Tibial nerve (tissue), 4 donors: ENCODE results near the gene MTG2. TPM values are rescaled to one million over a fixed set of nuclear protein-coding genes. Genes with fewer than 3 reads are reported as not detected.

ENCODE experiments used
- DNase-seq, 2 donors: peaks; one replicate each; pipeline ENCODE4 v3.0.0-alpha.2; 2019; ENCODE audit warnings: low spot score in 2 of 2
- H3K27ac ChIP-seq, 4 donors: fragments of 200-600 bp; sonication (generic) in 3 of 4; one replicate each; pipeline ENCODE4 v1.5.1; 2017 to 2019; ENCODE audit warnings: mild to moderate bottlenecking in 1 of 4
- H3K27me3 ChIP-seq, 2 donors: fragments of 200-600 bp; sonication (generic) in 1 of 2; one replicate each; pipeline versions ENCODE4 v1.5.1 to v1.6.0; 2017 to 2019
- H3K36me3 ChIP-seq, 3 donors: fragments of 200-600 bp; sonication (generic); one replicate each; pipeline ENCODE4 v1.5.1; 2018 to 2019
- H3K4me1 ChIP-seq, 4 donors: fragments of 200-600 bp; sonication (generic) in 3 of 4; one replicate each; pipeline ENCODE4 v1.5.1; 2017 to 2019
- H3K4me3 ChIP-seq, 4 donors: fragments of 200-600 bp; sonication (generic) in 3 of 4; one replicate each; pipeline ENCODE4 v1.5.1; 2017 to 2019; ENCODE audit warnings: mild to moderate bottlenecking in 1 of 4, moderate library complexity in 1 of 4
- H3K9me3 ChIP-seq, 4 donors: fragments of 200-600 bp; sonication (generic) in 3 of 4; one replicate each; pipeline ENCODE4 v1.5.1; 2017 to 2019
- EP300 ChIP-seq, 2 donors: sonication (generic); formaldehyde crosslinking; IDR thresholded peaks; one replicate each; pipeline ENCODE4 v1.6.1; 2017; ENCODE audit warnings: antibody characterized with exemption in 2 of 2, mild to moderate bottlenecking in 1 of 2
- POLR2A ChIP-seq, 2 donors: fragments of 450-650 bp; IDR thresholded peaks; one replicate each; pipeline ENCODE4 v1.6.1; 2017; ENCODE audit warnings: antibody characterized with exemption in 2 of 2, mild to moderate bottlenecking in 2 of 2, moderate library complexity in 2 of 2
- WGBS, 2 donors: methylation state at CpG; one replicate each; pipeline ENCODE4 v1.1.5; 2018; 5-methylcytosine and 5-hydroxymethylcytosine counted together
- total RNA-seq, 4 donors: library from RNA; depleted of rRNA; stranded (reverse); fragments of >200 nt; gene quantifications; one replicate each; pipeline ENCODE4 v1.1.0, GENCODE V29; 2016
- TF ChIP-seq, protein P1 (sequence below), 5 experiments: fragments of 200-600 bp in 3 of 5; fragments of 450-650 bp in 2 of 5; sonication (generic) in 3 of 5; IDR thresholded peaks; one replicate each; pipeline ENCODE4 v1.5.1; 2016 to 2019; ENCODE audit warnings: antibody characterized with exemption in 5 of 5, mild to moderate bottlenecking in 3 of 5, moderate library complexity in 2 of 5

Gene MTG2
- total RNA-seq, 4 donors from 2014 or later, result 24.7 to 46.9 (median 41.6) TPM

GRCh38 chr20:62226707-62227590 is 44.1 kb downstream of the MTG2 start:
- H3K4me3 ChIP-seq, result no peak overlapping the region
- no peak for DNase-seq
- H3K4me1 ChIP-seq, result no peaks in the 10 kb centered on the region
- no peaks in the 10 kb centered on the region for H3K9me3 ChIP-seq
- WGBS, 2 donors, result 59 to 64% methylated on average over 22 to 23 of the region's 24 CpGs
- H3K27ac ChIP-seq, result no peak overlapping the region
- H3K27me3 ChIP-seq, result peaks cover 0 to 82% of the 10 kb centered on the region in 2 donors
- no peak for TF ChIP-seq EP300 (IDR thresholded peaks at IDR 0.05)
- TF ChIP-seq, protein P1, sequence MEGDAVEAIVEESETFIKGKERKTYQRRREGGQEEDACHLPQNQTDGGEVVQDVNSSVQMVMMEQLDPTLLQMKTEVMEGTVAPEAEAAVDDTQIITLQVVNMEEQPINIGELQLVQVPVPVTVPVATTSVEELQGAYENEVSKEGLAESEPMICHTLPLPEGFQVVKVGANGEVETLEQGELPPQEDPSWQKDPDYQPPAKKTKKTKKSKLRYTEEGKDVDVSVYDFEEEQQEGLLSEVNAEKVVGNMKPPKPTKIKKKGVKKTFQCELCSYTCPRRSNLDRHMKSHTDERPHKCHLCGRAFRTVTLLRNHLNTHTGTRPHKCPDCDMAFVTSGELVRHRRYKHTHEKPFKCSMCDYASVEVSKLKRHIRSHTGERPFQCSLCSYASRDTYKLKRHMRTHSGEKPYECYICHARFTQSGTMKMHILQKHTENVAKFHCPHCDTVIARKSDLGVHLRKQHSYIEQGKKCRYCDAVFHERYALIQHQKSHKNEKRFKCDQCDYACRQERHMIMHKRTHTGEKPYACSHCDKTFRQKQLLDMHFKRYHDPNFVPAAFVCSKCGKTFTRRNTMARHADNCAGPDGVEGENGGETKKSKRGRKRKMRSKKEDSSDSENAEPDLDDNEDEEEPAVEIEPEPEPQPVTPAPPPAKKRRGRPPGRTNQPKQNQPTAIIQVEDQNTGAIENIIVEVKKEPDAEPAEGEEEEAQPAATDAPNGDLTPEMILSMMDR (IDR thresholded peaks at IDR 0.05), result no peak
- TF ChIP-seq POLR2A (IDR thresholded peaks at IDR 0.05), result no peak
- no peaks in the 10 kb centered on the region for H3K36me3 ChIP-seq

DNA sequence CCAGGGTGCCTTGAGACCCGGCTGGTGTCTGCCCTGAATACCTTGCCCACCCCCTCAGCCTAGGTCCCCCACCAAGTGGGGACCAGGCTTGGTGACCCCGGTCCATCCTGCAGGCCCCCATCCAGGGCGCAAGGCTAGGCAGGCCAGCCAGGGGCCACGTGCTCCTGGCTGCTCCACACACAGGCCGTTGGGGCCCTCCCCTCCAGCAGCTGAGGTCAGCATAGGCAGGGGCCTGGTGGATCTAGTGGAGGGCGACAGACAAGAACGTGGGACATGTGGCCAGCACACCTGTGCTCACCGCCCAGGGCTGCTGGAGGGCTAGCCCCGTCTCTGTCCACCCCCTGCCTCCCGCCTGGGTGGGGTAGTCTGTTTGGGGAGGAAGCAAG is 44.8 kb downstream of the MTG2 start:
- TF ChIP-seq POLR2A (IDR thresholded peaks at IDR 0.05), result no peak
- TF ChIP-seq EP300 (IDR thresholded peaks at IDR 0.05), result no peak
- TF ChIP-seq, protein P1 (IDR thresholded peaks at IDR 0.05), result no peak
- peaks cover 0 to 82% of the 10 kb centered on the region in 2 donors for H3K27me3 ChIP-seq
- H3K4me1 ChIP-seq, result no peaks in the 10 kb centered on the region
- H3K27ac ChIP-seq, result no peak overlapping the region
- H3K4me3 ChIP-seq, result no peak overlapping the region
- no peaks in the 10 kb centered on the region for H3K36me3 ChIP-seq
- WGBS, 2 donors, result 33 to 53% methylated on average over 4 to 6 of the region's 10 CpGs
- DNase-seq, result no peak
- H3K9me3 ChIP-seq, result no peaks in the 10 kb centered on the region

- TF ChIP-seq POLR2A (IDR thresholded peaks at IDR 0.05), result no peak
- no peak for TF ChIP-seq EP300 (IDR thresholded peaks at IDR 0.05)
- TF ChIP-seq, protein P1 (IDR thresholded peaks at IDR 0.05), result no peak
- no peak for DNase-seq
- Histone ChIP-seq H3K27ac (no peak overlapping the region), H3K36me3 (no peaks in the 10 kb centered on the region), H3K27me3 (peaks cover 0 to 82% of the 10 kb centered on the region in 2 donors), H3K4me1 (no peaks in the 10 kb centered on the region), H3K4me3 (no peak overlapping the region), H3K9me3 (no peaks in the 10 kb centered on the region)
- 37 to 44% methylated on average over 36 to 37 of the region's 37 CpGs for WGBS, 2 donors
Observed at GRCh38 chr20:62227977-62228958, 45.4 kb downstream of the MTG2 start.

GRCh38 chr20:62228982-62229545 is 46.2 kb downstream of the MTG2 start:
- WGBS, 2 donors, result 76 to 77% methylated on average over 7 of the region's 7 CpGs
- TF ChIP-seq EP300 (IDR thresholded peaks at IDR 0.05), result no peak
- TF ChIP-seq POLR2A (IDR thresholded peaks at IDR 0.05), result no peak
- TF ChIP-seq, protein P1 (IDR thresholded peaks at IDR 0.05), result no peak
- DNase-seq, result no peak
- Histone ChIP-seq H3K4me3 (no peak overlapping the region), H3K4me1 (no peaks in the 10 kb centered on the region), H3K36me3 (no peaks in the 10 kb centered on the region), H3K27me3 (peaks cover 0 to 80% of the 10 kb centered on the region in 2 donors), H3K9me3 (no peaks in the 10 kb centered on the region), H3K27ac (no peak overlapping the region)
